OCI-LY1 (cell line): ENCODE measurements around the gene RGPD4.
"Not testable (repeated sequence)": the region's sequence is repeated elsewhere in the genome, so short reads cannot be mapped to it uniquely, and the experiment has no call there.

Experiments
- EZH2 ChIP-seq: fragments of 200-600 bp; sonication (generic), shearing (Covaris generic); IDR thresholded peaks from 2 replicates; pipeline ENCODE4 v1.8.0; 2017; ENCODE audit warnings: borderline replicate concordance, mixed run types, mild to moderate bottlenecking, antibody characterized with exemption, low read length, moderate library complexity, mixed read lengths
- TF ChIP-seq, protein P1 (sequence below): fragments of 200-600 bp; sonication (generic), shearing (Covaris generic); IDR thresholded peaks from 2 replicates; pipeline ENCODE4 v1.5.1; 2017; ENCODE audit warnings: mild to moderate bottlenecking, antibody characterized with exemption, low read length, moderate library complexity, mixed read lengths

DNA sequence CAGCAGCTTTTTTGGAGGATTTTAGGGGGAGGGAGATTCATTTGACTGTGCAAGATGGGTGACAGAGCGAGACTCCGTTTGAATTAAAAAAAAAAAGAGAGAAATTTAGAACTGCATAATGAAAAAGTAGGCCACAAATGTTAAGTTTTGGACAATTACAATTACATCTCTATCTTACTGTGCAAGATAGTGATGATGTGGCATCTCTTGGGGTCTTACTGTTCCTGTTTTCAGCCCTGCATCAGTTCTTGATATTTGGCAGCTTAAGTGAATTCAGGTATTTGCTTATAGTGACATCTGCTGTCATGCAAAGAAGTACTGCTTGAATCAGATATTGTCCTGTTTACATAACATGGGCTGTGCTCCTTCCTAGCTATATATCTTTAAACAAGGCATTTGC, 6.5 kb downstream of the RGPD4 start:
- TF ChIP-seq, protein P1, sequence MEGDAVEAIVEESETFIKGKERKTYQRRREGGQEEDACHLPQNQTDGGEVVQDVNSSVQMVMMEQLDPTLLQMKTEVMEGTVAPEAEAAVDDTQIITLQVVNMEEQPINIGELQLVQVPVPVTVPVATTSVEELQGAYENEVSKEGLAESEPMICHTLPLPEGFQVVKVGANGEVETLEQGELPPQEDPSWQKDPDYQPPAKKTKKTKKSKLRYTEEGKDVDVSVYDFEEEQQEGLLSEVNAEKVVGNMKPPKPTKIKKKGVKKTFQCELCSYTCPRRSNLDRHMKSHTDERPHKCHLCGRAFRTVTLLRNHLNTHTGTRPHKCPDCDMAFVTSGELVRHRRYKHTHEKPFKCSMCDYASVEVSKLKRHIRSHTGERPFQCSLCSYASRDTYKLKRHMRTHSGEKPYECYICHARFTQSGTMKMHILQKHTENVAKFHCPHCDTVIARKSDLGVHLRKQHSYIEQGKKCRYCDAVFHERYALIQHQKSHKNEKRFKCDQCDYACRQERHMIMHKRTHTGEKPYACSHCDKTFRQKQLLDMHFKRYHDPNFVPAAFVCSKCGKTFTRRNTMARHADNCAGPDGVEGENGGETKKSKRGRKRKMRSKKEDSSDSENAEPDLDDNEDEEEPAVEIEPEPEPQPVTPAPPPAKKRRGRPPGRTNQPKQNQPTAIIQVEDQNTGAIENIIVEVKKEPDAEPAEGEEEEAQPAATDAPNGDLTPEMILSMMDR = not testable (repeated sequence)
- not testable (repeated sequence) for TF ChIP-seq EZH2
